Measurements from ENCODE around the gene GOLGA6A. TPM values are rescaled to one million over a fixed set of nuclear protein-coding genes. Genes with fewer than 3 reads are reported as not detected.
"Not testable (repeated sequence)": the region's sequence is repeated elsewhere in the genome, so short reads cannot be mapped to it uniquely, and the experiment has no call there.

The GOLGA6A gene
- total and polyA plus RNA-seq, 9 of the 15 experiments (the other 6 are each of a cell fraction or from before 2014, with no cell fraction given) = not detected

DNA sequence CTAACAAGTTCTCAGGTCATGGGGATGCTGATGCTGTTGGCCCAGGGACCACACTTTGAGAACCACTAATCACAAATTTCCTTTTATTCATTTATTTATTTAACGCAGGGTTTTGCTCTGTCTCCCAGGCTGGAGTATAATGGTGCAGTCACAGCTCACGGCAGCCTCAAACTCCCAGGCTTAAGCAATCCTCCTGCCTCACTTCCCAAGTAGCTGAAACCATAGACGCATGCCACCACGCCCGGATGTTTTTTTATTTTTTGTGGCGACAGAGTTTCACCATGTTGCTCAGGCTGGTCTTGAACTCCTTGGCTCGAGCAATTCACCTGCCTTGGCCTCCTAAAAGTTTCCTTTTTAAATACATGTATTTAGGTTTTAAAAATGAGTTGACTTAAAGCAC lies 27.4 kb upstream of the GOLGA6A start:
- no peak for ATAC-seq
- BruUV-seq (replicated peaks) = no TSS peak
- FAIRE-seq = no peak
- H2AFZ ChIP-seq (ENCODE audit: low read depth, low read length) = no peak overlapping the region
- POLR2A ChIA-PET = no interaction called here
- no peak for DNase-seq (ENCODE audit: extremely low read depth in 1 of 4, low spot score in 3 of 4)
- H3K4me2 ChIP-seq (ENCODE audit: insufficient read depth, low read length) = no peak overlapping the region
- H3K4me1 ChIP-seq (replicated peaks in 1 of 2; ENCODE audit: control insufficient read depth in 2 of 2, insufficient read depth in 2 of 2, low read length in 2 of 2) = no peaks in the 10 kb centered on the region
- no peak overlapping the region for H3K4me3 ChIP-seq
- H3K27me3 ChIP-seq (ENCODE audit: control insufficient read depth in 2 of 2, insufficient read depth in 2 of 2, low read length in 2 of 2) = no peaks in the 10 kb centered on the region; a peak in 1 of 5 replicates
- no peaks in the 10 kb centered on the region for H3K36me3 ChIP-seq (ENCODE audit: control insufficient read depth, insufficient read depth, low read length)
- intact Hi-C loops (cut with micrococcal nuclease) (no loop called here), in situ Hi-C loops (cut with MboI) (no loop called here)
- H3K79me2 ChIP-seq (ENCODE audit: control insufficient read depth, insufficient read depth, low read length) = no peaks in the 10 kb centered on the region
- CTCF ChIA-PET (ENCODE audit: low intra/inter-chr PET ratio) = no interaction called here
- no peak for TF ChIP-seq ETV6 (IDR thresholded peaks at IDR 0.05; ENCODE audit: borderline replicate concordance in 1 of 2, low read depth in 2 of 2, low read length in 1 of 2)
- no peak for TF ChIP-seq ETV6 (CRISPR knock-in tag; IDR thresholded peaks at IDR 0.05; ENCODE audit: borderline replicate concordance)
- TF ChIP-seq XRCC4 (IDR thresholded peaks at IDR 0.05; ENCODE audit: extremely low read depth, insufficient read depth, insufficient read length) = no peak
- TF ChIP-seq SREBF1 (IDR thresholded peaks at IDR 0.05; ENCODE audit: borderline replicate concordance, low read depth, low read length) = no peak
- no peak for TF ChIP-seq GTF2F1 (IDR thresholded peaks at IDR 0.05; ENCODE audit: low read depth, low read length)
- no peak for TF ChIP-seq POLR2G (IDR thresholded peaks at IDR 0.05; ENCODE audit: low read depth, low read length)
- no peaks in the 10 kb centered on the region for H4K20me1 ChIP-seq (replicated peaks; ENCODE audit: control insufficient read depth, insufficient read depth, low read length)
- H3K9me1 ChIP-seq (ENCODE audit: control insufficient read depth, insufficient read depth, low read length) = no peaks in the 10 kb centered on the region
- H3K9ac ChIP-seq (ENCODE audit: insufficient read depth in 1 of 2, low read depth in 2 of 2, low read length in 2 of 2) = no peak overlapping the region
- WGBS (ENCODE audit: insufficient coverage, low coverage, missing lambda C conversion rate) = 5% methylated on average over 7 of the region's 7 CpGs
- no peaks in the 10 kb centered on the region for H3K9me3 ChIP-seq (replicated peaks; ENCODE audit: control insufficient read depth, insufficient read depth, low read depth, low read length)
- no peak overlapping the region for H3K27ac ChIP-seq (ENCODE audit: extremely low read depth, low read depth, low read length)

DNA sequence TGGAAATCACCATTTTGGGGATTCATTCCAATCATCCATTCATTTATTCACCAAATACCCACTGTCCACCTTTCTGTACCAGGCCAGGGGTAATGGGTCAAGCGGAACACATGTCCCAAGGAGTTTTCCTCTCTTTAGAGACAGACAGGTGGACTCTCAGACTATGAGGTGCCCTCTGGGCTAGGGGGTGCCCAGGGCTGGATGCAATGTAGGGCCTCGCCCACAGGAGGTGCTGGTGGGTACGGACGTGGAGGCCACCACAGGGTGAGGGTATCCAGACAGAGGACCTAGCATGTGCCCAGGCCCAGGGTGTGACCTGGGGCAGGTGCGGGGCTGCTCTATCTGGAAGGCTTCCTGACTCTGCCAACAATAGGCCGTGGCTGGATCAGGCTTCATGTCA lies 26.3 kb upstream of the GOLGA6A start:
- ATAC-seq; H3K27ac ChIP-seq (ENCODE audit: extremely low read depth, low read depth, low read length); H3K79me2 ChIP-seq (ENCODE audit: control insufficient read depth, insufficient read depth, low read length); H3K4me3 ChIP-seq; H2AFZ ChIP-seq (ENCODE audit: low read depth, low read length); H4K20me1 ChIP-seq (replicated peaks; ENCODE audit: control insufficient read depth, insufficient read depth, low read length); H3K27me3 ChIP-seq (ENCODE audit: control insufficient read depth in 2 of 2, insufficient read depth in 2 of 2, low read length in 2 of 2); FAIRE-seq; H3K9me1 ChIP-seq (ENCODE audit: control insufficient read depth, insufficient read depth, low read length); H3K4me1 ChIP-seq (replicated peaks in 1 of 2; ENCODE audit: control insufficient read depth in 2 of 2, insufficient read depth in 2 of 2, low read length in 2 of 2); intact Hi-C loops (cut with micrococcal nuclease); H3K9ac ChIP-seq (ENCODE audit: insufficient read depth in 1 of 2, low read depth in 2 of 2, low read length in 2 of 2); POLR2A ChIA-PET; H3K4me2 ChIP-seq (ENCODE audit: insufficient read depth, low read length); H3K9me3 ChIP-seq (replicated peaks; ENCODE audit: control insufficient read depth, insufficient read depth, low read depth, low read length); DNase-seq (ENCODE audit: extremely low read depth in 1 of 4, low spot score in 3 of 4); CTCF ChIA-PET (ENCODE audit: low intra/inter-chr PET ratio); in situ Hi-C loops (cut with MboI); H3K36me3 ChIP-seq (ENCODE audit: control insufficient read depth, insufficient read depth, low read length); BruUV-seq (replicated peaks): not testable (repeated sequence)
- TF ChIP-seq, protein P1, sequence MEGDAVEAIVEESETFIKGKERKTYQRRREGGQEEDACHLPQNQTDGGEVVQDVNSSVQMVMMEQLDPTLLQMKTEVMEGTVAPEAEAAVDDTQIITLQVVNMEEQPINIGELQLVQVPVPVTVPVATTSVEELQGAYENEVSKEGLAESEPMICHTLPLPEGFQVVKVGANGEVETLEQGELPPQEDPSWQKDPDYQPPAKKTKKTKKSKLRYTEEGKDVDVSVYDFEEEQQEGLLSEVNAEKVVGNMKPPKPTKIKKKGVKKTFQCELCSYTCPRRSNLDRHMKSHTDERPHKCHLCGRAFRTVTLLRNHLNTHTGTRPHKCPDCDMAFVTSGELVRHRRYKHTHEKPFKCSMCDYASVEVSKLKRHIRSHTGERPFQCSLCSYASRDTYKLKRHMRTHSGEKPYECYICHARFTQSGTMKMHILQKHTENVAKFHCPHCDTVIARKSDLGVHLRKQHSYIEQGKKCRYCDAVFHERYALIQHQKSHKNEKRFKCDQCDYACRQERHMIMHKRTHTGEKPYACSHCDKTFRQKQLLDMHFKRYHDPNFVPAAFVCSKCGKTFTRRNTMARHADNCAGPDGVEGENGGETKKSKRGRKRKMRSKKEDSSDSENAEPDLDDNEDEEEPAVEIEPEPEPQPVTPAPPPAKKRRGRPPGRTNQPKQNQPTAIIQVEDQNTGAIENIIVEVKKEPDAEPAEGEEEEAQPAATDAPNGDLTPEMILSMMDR (IDR thresholded peaks at IDR 0.05 in 2 of 3, conservative IDR thresholded peaks at IDR 0.05 in 1 of 3; ENCODE audit: insufficient read depth in 2 of 3, low read depth in 1 of 3, low read length in 3 of 3) = peak in 2 of 3 experiments; percentile 17 to 23; a peak in 1 of 6 replicates
- TF ChIP-seq ZNF764 (CRISPR knock-in tag; IDR thresholded peaks at IDR 0.05; ENCODE audit: low read depth) = peak; percentile 43; the same call in 1 of the 2 replicates
- WGBS (ENCODE audit: insufficient coverage, low coverage, missing lambda C conversion rate) = 5% methylated on average over 5 of the region's 6 CpGs

All from K562 (cell line).